Lung (tissue), 12 donors: Measurements from ENCODE around the gene NFE2L2. TPM values are rescaled to one million over a fixed set of nuclear protein-coding genes. Genes with fewer than 3 reads are reported as not detected.
"Not testable (repeated sequence)": the region's sequence is repeated elsewhere in the genome, so short reads cannot be mapped to it uniquely, and the experiment has no call there.

Experiments
- ATAC-seq: fragments of 200-7000 bp; cut with Tn5 transposase; one replicate; pipeline ENCODE4 v1.9.1; 2020; ENCODE audit warnings: moderate number of reproducible peaks; ENCODE audit not compliant: insufficient read depth, low FRiP score
- DNase-seq, 3 donors: peaks; one replicate each; pipeline ENCODE4 v3.0.0-alpha.2; 2013 to 2017
- H3K27ac ChIP-seq, 2 donors: one replicate each; pipeline ENCODE4 v1.5.1; 2013; ENCODE audit warnings: mild to moderate bottlenecking in 2 of 2, moderate library complexity in 2 of 2, control low read depth in 1 of 2, inconsistent platforms in 1 of 2, low read depth in 1 of 2, low read length in 1 of 2
- H3K27me3 ChIP-seq, 3 donors: one replicate each; pipeline ENCODE4 v1.5.1; 2013; ENCODE audit warnings: low read length in 2 of 3; ENCODE audit not compliant: control insufficient read depth in 3 of 3, insufficient read depth in 3 of 3
- H3K36me3 ChIP-seq, 4 donors: one replicate each; pipeline ENCODE4 v1.5.1; 2013; ENCODE audit warnings: low read length in 4 of 4, mild to moderate bottlenecking in 1 of 4, moderate library complexity in 1 of 4; ENCODE audit not compliant: control insufficient read depth in 4 of 4, insufficient read depth in 4 of 4
- H3K4me1 ChIP-seq, 5 donors: one replicate each; pipeline ENCODE4 v1.5.1; 2013; ENCODE audit warnings: low read length in 5 of 5, mild to moderate bottlenecking in 2 of 5, moderate library complexity in 1 of 5; ENCODE audit not compliant: control insufficient read depth in 5 of 5, insufficient read depth in 5 of 5
- H3K4me3 ChIP-seq: one replicate; pipeline ENCODE4 v1.5.1; 2013; ENCODE audit warnings: mild to moderate bottlenecking, control low read depth, moderate library complexity
- H3K9ac ChIP-seq, 2 donors: one replicate each; pipeline ENCODE4 v1.5.1; 2013; ENCODE audit warnings: low read length in 2 of 2, control low read depth in 1 of 2; ENCODE audit not compliant: insufficient read depth in 1 of 2
- H3K9me3 ChIP-seq, 4 donors: one replicate each; pipeline ENCODE4 v1.5.1; 2013; ENCODE audit warnings: low read length in 3 of 4, mild to moderate bottlenecking in 1 of 4, moderate library complexity in 1 of 4; ENCODE audit not compliant: control insufficient read depth in 4 of 4, insufficient read depth in 3 of 4
- CTCF ChIP-seq: IDR thresholded peaks from 2 replicates; pipeline ENCODE4 v1.5.1; 2012; ENCODE audit warnings: mild to moderate bottlenecking; ENCODE audit errors: control extremely low read depth, extremely low read depth
- WGBS, 2 donors: extraction: QIAGEN DNeasy Blood & Tissue Kit; methylation state at CpG; one replicate each; pipeline ENCODE4 v1.1.7; 2013; 5-methylcytosine and 5-hydroxymethylcytosine counted together
- polyA plus RNA-seq, 2 donors: library from polyadenylated mRNA; stranded (reverse); fragments of 200-250 nt; gene quantifications; one replicate each; pipeline ENCODE4 v1.2.1, GENCODE V29; 2013
- total RNA-seq, 2 donors: library from RNA; depleted of rRNA in 1 of 2; stranded (reverse); fragments of >200 nt in 1 of 2; gene quantifications; one replicate each; pipeline ENCODE4 v1.2.1, GENCODE V29; 2014 to 2021
- donor health status: control.
- donor health status: control.
- donor health status: Bipolar disorder and iron deficiency.
- donor health status: healthy.
- donor health status: DM: yes; HTN: yes; CAD: no.

NFE2L2 gene
- total and polyA plus RNA-seq, 4 donors = 45.5 to 145 (median 80.6) TPM

- Histone ChIP-seq H3K27ac (no peak overlapping the region), H3K9ac (no peak overlapping the region), H3K4me1 (peaks cover 0 to 2% (median 0%) of the 10 kb centered on the region in 5 donors), H3K36me3 (no peaks in the 10 kb centered on the region), H3K4me3 (no peak overlapping the region), H3K27me3 (no peaks in the 10 kb centered on the region), H3K9me3 (no peaks in the 10 kb centered on the region)
- no peak for TF ChIP-seq CTCF
- WGBS, 2 donors = 90 to 97% methylated on average over 7 of the region's 7 CpGs
- no peak for ATAC-seq
- no peak for DNase-seq
Observed at GRCh38 chr2:177188482-177189469, 75.8 kb downstream of the NFE2L2 start.

GRCh38 chr2:177187631-177188312 is 76.8 kb downstream of the NFE2L2 start:
- no peak for DNase-seq
- no peak for ATAC-seq
- Histone ChIP-seq H3K36me3 (no peaks in the 10 kb centered on the region), H3K9me3 (no peaks in the 10 kb centered on the region), H3K9ac (no peak overlapping the region), H3K27me3 (no peaks in the 10 kb centered on the region), H3K4me3 (no peak overlapping the region), H3K27ac (no peak overlapping the region), H3K4me1 (peaks cover 0 to 2% (median 0%) of the 10 kb centered on the region in 5 donors)
- WGBS, 2 donors = 65 to 69% methylated on average over 8 of the region's 8 CpGs
- no peak for TF ChIP-seq CTCF

- not testable (repeated sequence) for H3K4me3 ChIP-seq, DNase-seq, H3K9ac ChIP-seq, ATAC-seq, H3K4me1 ChIP-seq, H3K27me3 ChIP-seq, H3K36me3 ChIP-seq, H3K9me3 ChIP-seq, H3K27ac ChIP-seq
- 76 to 83% methylated on average over 7 of the region's 7 CpGs for WGBS, 2 donors
Observed at GRCh38 chr2:177186038-177186437, 78.5 kb downstream of the NFE2L2 start.

GRCh38 chr2:177184606-177185005 is 79.9 kb downstream of the NFE2L2 start:
- 95 to 100% methylated on average over 1 of the region's 1 CpG for WGBS, 2 donors
- no peak for ATAC-seq
- no peaks in the 10 kb centered on the region for H3K9me3 ChIP-seq

More at GRCh38 chr2:177184606-177185005, 79.9 kb downstream of the NFE2L2 start:
- H3K4me3 ChIP-seq = no peak overlapping the region
- no peak overlapping the region for H3K27ac ChIP-seq
- H3K36me3 ChIP-seq = no peaks in the 10 kb centered on the region
- H3K9ac ChIP-seq = no peak overlapping the region
- TF ChIP-seq CTCF = no peak
- peaks cover 0 to 2% (median 0%) of the 10 kb centered on the region in 5 donors for H3K4me1 ChIP-seq
- no peaks in the 10 kb centered on the region for H3K27me3 ChIP-seq
- no peak for DNase-seq
